ENCODE measurements around the gene RANBP3L. TPM values are rescaled to one million over a fixed set of nuclear protein-coding genes. Genes with fewer than 3 reads are reported as not detected.

The RANBP3L gene
- total and polyA plus RNA-seq, 8 donors: 0.08 to 0.43 (median 0.23) TPM; not detected in 2

DNA sequence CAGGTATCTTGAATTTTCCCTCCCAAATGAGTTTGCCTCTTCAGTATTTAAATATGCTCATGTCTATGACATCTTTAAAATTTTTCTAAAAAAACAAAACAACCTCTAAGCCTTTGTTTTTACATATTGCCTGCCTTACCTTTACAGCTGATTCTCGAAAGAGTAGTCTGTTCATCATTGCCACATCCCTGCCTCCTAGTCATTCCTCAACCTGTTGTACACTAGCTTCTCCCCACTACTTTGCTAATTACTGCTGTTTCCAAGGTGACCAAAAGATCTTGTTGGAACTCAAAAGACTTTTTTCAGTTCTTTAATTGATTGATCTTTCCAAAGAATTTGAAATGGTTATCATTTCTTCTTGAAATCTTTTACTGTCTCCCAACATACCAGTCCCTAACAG lies 58.0 kb downstream of the RANBP3L start:
- Histone ChIP-seq H3K36me3 (no peaks in the 10 kb centered on the region), H3K27me3 (no peaks in the 10 kb centered on the region), H3K4me3 (no peak overlapping the region), H3K4me1 (peaks cover 9 to 18% (median 11%) of the 10 kb centered on the region in 3 donors), H3K9me3 (no peaks in the 10 kb centered on the region), H3K27ac (no peak overlapping the region)
- TF ChIP-seq, protein P1, sequence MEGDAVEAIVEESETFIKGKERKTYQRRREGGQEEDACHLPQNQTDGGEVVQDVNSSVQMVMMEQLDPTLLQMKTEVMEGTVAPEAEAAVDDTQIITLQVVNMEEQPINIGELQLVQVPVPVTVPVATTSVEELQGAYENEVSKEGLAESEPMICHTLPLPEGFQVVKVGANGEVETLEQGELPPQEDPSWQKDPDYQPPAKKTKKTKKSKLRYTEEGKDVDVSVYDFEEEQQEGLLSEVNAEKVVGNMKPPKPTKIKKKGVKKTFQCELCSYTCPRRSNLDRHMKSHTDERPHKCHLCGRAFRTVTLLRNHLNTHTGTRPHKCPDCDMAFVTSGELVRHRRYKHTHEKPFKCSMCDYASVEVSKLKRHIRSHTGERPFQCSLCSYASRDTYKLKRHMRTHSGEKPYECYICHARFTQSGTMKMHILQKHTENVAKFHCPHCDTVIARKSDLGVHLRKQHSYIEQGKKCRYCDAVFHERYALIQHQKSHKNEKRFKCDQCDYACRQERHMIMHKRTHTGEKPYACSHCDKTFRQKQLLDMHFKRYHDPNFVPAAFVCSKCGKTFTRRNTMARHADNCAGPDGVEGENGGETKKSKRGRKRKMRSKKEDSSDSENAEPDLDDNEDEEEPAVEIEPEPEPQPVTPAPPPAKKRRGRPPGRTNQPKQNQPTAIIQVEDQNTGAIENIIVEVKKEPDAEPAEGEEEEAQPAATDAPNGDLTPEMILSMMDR (IDR thresholded peaks at IDR 0.05): no peak
- intact Hi-C loops (cut with DNase I): no loop called here
- FAIRE-seq: no peak
- 88 to 92% methylated on average over 1 of the region's 1 CpG for WGBS, 2 donors
- no peak for ATAC-seq
- DNase-seq: no peak

DNA sequence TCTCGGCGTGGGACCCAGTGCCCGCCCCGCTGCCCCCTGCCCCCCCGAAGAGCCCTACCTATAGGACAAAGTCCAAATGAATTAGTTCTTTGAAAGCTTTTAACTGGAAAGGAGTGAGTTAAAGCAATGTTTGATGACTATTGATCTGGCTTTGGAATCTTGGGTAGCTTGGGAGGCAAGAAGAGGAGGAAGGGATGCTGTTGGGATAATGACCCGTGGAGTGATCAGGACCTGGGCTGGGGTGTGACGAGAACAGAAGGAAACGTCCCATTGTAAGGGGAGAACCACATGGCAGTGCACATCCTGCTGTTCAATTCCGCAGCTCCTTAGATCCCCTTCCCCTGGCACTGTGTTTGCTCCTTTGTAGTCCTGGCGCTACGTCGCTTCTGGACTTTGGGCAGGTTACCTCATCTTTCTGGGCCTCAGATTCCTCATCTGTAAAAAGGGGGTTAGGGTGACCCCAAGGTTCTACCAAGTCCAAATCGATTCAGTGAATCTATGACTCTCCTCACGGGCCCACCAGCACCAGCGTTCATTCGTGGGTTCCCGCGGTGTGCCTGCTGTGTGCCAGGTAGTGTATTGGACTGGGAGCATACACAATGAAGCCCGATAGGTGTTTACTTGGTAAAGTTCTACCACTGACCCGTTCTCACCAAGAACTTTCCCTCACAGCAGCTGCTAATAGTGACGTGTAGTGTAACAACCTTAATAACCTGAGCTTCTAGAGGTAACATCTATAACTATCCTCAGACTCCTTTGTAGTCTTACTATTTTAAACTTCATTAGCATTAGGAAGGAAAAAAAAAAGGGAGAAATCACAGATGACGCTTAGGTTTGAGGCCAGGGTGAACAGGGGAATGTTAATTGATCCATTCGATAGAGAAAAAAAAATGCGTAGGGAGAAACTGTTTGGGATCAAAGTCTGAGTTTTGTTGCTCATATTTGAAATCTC lies 58.9 kb downstream of the RANBP3L start:
- ATAC-seq (peak; percentile 4 to 28 (median 11)), FAIRE-seq (no peak), DNase-seq (peak in 5 of 6 donors; percentile 18 to 62 (median 30))
- H3K36me3 ChIP-seq: no peaks in the 10 kb centered on the region
- peak overlapping the region; percentile 3 to 98 (median 92) for H3K4me3 ChIP-seq
- intact Hi-C loops (cut with DNase I): no loop called here
- WGBS, 2 donors: 21 to 22% methylated on average over 24 of the region's 24 CpGs
- no peaks in the 10 kb centered on the region for H3K27me3 ChIP-seq
- TF ChIP-seq, protein P1 (IDR thresholded peaks at IDR 0.05): no peak
- peak overlapping the region; percentile 98 to 100 (median 99) for H3K27ac ChIP-seq
- H3K4me1 ChIP-seq: peaks cover 9 to 26% (median 19%) of the 10 kb centered on the region in 3 donors
- no peaks in the 10 kb centered on the region for H3K9me3 ChIP-seq

DNA sequence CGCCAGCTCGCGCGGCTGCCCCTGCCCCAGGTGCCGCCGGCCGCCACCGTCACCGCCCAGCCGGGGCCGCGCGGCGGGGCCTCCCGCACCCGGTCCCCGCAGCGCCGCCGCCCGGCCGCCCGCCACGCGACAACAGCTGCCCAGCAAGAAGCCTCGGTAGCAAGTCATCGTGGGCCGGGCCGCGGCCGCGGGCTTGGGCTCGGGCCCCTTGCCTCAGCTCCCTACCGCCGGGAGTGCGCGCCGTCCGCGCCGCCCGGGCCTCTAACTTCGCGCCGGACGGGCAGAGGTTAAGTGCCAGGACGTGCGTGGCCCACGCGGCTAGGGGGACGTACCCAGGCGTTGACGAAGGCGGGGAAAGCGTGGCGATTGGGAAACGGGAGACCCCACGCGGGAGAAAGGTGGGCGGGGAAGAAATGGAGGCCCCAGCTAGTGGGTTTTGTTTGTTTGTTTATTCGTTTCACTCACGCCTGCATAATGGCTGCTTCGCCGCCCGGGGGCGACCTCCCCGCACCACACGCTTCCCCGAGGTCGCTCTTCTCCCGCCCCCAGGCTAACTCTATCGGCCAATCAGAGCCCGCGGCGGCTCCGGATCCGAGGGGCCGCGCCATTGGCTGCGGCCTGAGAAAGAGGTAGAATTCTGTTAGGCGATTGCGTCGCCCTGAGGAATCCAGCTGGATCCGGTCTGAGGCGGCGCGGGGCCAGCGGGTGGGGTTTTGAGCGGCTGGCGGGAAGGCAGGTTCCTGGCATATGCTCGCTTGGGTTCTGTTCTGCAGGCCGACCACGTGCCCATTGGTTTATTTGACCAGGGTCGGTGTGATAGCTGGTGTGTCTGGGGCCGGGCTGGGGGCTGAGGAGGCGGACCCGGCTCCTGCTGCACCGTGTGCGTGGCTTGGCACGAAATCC lies 59.8 kb downstream of the RANBP3L start, which contains the start of gene NADK2:
Gene NADK2, minus strand, starts transcription at position 295 of the 903 bp plus-strand sequence. Its CDS starts 127 bp downstream, at position 168.
- 0 to 1% methylated on average over 95 to 100 of the region's 100 CpGs for WGBS, 2 donors
- TF ChIP-seq, protein P1 (IDR thresholded peaks at IDR 0.05): peak; percentile 25 to 67 (median 47)
- Histone ChIP-seq H3K36me3 (no peaks in the 10 kb centered on the region), H3K27ac (peak within 1 kb of the TSS; percentile 98 to 100 (median 99)), H3K27me3 (no peaks in the 10 kb centered on the region), H3K9me3 (no peaks in the 10 kb centered on the region), H3K4me1 (peaks cover 9 to 36% (median 27%) of the 10 kb centered on the region in 3 donors), H3K4me3 (peak within 1 kb of the TSS; percentile 87 to 98 (median 92))
- DNase-seq (peak; percentile 95 to 97 (median 96)), FAIRE-seq (peak; percentile 90), ATAC-seq (peak; percentile 84 to 90 (median 86))
- intact Hi-C loops (cut with DNase I): no loop called here

DNA sequence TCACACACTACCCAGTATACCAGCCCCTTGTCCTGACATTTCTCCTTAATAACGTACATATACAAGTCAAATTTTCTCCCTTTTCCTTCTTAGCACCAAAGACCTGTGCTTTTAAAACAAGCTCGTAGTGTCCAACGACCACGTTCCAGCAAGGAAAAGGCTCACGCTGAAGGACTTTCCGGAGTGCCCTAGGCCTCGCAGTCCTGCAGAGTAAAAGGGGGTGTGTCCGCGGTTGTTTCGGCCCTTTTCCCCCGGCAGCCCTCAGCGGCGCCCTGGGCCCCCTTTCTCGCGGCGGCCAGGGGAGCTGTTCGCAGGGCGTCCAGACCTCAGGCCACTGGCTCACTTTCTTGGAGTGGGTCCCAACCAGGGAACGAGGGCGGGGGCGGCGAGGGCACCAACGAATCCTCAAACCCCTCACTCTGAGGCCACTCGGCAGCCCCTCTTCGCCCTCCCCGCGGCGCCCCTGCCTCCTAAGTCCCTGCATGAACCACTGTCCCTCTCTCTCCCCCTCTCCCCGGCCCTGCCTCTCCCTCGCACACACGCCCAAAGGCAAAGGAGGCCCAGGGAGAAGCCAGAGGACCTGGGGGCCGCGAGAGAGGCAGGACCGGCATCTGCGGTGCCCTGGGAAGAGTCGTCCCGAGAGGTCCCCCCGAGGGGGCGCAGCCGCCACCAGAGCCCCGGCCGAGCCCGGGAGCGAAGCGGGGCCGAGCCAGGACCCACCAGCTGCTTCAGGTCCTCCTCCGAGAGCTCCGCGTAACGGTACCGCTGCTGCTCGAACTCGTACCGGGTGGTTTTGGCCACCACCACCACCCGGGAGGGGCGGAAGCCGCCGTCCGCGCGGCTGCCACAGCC lies 60.7 kb downstream of the RANBP3L start:
- DNase-seq (peak; percentile 61 to 87 (median 70)), FAIRE-seq (no peak), ATAC-seq (peak; percentile 27 to 59 (median 44))
- WGBS, 2 donors: 0% methylated on average over 47 to 61 of the region's 61 CpGs
- intact Hi-C loops (cut with DNase I): no loop called here
- Histone ChIP-seq H3K4me1 (peaks cover 9 to 37% (median 30%) of the 10 kb centered on the region in 3 donors), H3K4me3 (peak overlapping the region; percentile 87 to 98 (median 92)), H3K36me3 (no peaks in the 10 kb centered on the region), H3K9me3 (no peaks in the 10 kb centered on the region), H3K27me3 (no peaks in the 10 kb centered on the region), H3K27ac (peak overlapping the region; percentile 98 to 100 (median 99))
- TF ChIP-seq, protein P1 (IDR thresholded peaks at IDR 0.05): no peak

All from pancreas (tissue), 10 donors.